Measurements from ENCODE around the gene STXBP4. TPM values are rescaled to one million over a fixed set of nuclear protein-coding genes. Genes with fewer than 3 reads are reported as not detected.

STXBP4 gene
- total RNA-seq, 1 experiment from 2014 or later, result 13.6 TPM

DNA sequence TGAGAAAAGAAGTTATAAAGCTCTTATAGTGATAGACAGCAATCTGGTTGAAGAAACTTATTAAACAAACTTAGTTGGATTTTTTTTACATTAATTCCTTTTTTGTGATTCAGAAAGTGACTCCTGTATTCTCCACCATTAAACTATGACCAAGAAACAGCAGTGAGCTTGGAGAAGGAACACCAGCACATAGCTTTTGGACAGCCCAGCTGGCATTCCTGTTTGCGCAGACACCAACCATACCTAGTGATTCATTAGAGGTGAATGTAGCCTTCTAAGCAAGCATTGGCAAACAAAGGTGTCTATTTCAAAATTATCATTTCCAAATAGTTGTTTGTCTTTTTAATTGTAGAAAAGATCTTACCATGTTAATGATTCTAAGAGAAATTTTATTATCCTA lies 94.4 kb downstream of the STXBP4 start:
- ATAC-seq (no peak), DNase-seq (ENCODE audit: low read depth, low spot score) (no peak)
- TF ChIP-seq ELF1 (IDR thresholded peaks at IDR 0.05; ENCODE audit: borderline replicate concordance, low read depth) (no peak), SIN3A (IDR thresholded peaks at IDR 0.05; ENCODE audit: low read depth) (no peak), RAD21 (IDR thresholded peaks at IDR 0.05; ENCODE audit: low read depth) (no peak), EZH2phosphoT487 (IDR thresholded peaks at IDR 0.05; ENCODE audit: borderline replicate concordance) (no peak), TCF7L2 (IDR thresholded peaks at IDR 0.05; ENCODE audit: borderline replicate concordance, extremely low read depth, insufficient read depth, insufficient read length) (no peak), EGR1 (IDR thresholded peaks at IDR 0.05; ENCODE audit: low read depth) (no peak), JUND (IDR thresholded peaks at IDR 0.05) (no peak), ZNF274 (IDR thresholded peaks at IDR 0.05; ENCODE audit: low read depth, low read length) (no peak), POLR2AphosphoS5 (IDR thresholded peaks at IDR 0.05; ENCODE audit: low read depth, low read length) (no peak), SRF (IDR thresholded peaks at IDR 0.05; ENCODE audit: low read depth) (no peak), CEBPB (IDR thresholded peaks at IDR 0.05; ENCODE audit: low read depth) (no peak), POLR2A (IDR thresholded peaks at IDR 0.05; ENCODE audit: borderline replicate concordance, extremely low read depth, insufficient read depth, insufficient read length) (no peak), CBX3 (IDR thresholded peaks at IDR 0.05; ENCODE audit: low read depth) (no peak)
- TF ChIP-seq, protein P1, sequence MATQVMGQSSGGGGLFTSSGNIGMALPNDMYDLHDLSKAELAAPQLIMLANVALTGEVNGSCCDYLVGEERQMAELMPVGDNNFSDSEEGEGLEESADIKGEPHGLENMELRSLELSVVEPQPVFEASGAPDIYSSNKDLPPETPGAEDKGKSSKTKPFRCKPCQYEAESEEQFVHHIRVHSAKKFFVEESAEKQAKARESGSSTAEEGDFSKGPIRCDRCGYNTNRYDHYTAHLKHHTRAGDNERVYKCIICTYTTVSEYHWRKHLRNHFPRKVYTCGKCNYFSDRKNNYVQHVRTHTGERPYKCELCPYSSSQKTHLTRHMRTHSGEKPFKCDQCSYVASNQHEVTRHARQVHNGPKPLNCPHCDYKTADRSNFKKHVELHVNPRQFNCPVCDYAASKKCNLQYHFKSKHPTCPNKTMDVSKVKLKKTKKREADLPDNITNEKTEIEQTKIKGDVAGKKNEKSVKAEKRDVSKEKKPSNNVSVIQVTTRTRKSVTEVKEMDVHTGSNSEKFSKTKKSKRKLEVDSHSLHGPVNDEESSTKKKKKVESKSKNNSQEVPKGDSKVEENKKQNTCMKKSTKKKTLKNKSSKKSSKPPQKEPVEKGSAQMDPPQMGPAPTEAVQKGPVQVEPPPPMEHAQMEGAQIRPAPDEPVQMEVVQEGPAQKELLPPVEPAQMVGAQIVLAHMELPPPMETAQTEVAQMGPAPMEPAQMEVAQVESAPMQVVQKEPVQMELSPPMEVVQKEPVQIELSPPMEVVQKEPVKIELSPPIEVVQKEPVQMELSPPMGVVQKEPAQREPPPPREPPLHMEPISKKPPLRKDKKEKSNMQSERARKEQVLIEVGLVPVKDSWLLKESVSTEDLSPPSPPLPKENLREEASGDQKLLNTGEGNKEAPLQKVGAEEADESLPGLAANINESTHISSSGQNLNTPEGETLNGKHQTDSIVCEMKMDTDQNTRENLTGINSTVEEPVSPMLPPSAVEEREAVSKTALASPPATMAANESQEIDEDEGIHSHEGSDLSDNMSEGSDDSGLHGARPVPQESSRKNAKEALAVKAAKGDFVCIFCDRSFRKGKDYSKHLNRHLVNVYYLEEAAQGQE (IDR thresholded peaks at IDR 0.05; ENCODE audit: low read depth), result no peak
- TF ChIP-seq, protein P2, sequence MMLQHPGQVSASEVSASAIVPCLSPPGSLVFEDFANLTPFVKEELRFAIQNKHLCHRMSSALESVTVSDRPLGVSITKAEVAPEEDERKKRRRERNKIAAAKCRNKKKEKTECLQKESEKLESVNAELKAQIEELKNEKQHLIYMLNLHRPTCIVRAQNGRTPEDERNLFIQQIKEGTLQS (IDR thresholded peaks at IDR 0.05), result no peak
- TF ChIP-seq, protein P3, sequence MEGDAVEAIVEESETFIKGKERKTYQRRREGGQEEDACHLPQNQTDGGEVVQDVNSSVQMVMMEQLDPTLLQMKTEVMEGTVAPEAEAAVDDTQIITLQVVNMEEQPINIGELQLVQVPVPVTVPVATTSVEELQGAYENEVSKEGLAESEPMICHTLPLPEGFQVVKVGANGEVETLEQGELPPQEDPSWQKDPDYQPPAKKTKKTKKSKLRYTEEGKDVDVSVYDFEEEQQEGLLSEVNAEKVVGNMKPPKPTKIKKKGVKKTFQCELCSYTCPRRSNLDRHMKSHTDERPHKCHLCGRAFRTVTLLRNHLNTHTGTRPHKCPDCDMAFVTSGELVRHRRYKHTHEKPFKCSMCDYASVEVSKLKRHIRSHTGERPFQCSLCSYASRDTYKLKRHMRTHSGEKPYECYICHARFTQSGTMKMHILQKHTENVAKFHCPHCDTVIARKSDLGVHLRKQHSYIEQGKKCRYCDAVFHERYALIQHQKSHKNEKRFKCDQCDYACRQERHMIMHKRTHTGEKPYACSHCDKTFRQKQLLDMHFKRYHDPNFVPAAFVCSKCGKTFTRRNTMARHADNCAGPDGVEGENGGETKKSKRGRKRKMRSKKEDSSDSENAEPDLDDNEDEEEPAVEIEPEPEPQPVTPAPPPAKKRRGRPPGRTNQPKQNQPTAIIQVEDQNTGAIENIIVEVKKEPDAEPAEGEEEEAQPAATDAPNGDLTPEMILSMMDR (IDR thresholded peaks at IDR 0.05 in 2 of 3, conservative IDR thresholded peaks at IDR 0.05 in 1 of 3; ENCODE audit: borderline replicate concordance in 1 of 3, insufficient read depth in 1 of 3, low read depth in 2 of 3, low read length in 2 of 3), result no peak
- intact Hi-C loops (cut with micrococcal nuclease), result no loop called here
- Histone ChIP-seq H3K9me2 (ENCODE audit: insufficient read depth) (no peaks in the 10 kb centered on the region), H2AFZ (ENCODE audit: low read depth, low read length, poor library complexity, severe bottlenecking) (no peak overlapping the region), H3K4me1 (ENCODE audit: control insufficient read depth in 1 of 2, insufficient read depth in 2 of 2, low read length in 2 of 2) (peaks cover 0 to 4% of the 10 kb centered on the region in 2 experiments; a peak in 2 of 4 replicates), H3K4me2 (ENCODE audit: low read length) (no peak overlapping the region), H3K9ac (ENCODE audit: low read length) (no peak overlapping the region), H4K20me1 (ENCODE audit: insufficient read depth) (no peaks in the 10 kb centered on the region), H3K4me3 (replicated peaks in 1 of 2; ENCODE audit: low read depth in 1 of 2, low read length in 2 of 2) (no peak overlapping the region), H3K9me3 (ENCODE audit: control insufficient read depth in 1 of 2, insufficient read depth in 1 of 2, low read depth in 1 of 2, low read length in 2 of 2) (no peaks in the 10 kb centered on the region), H3K36me3 (ENCODE audit: control insufficient read depth in 1 of 2, insufficient read depth in 2 of 2, low read length in 2 of 2) (no peaks in the 10 kb centered on the region), H3K27me3 (ENCODE audit: insufficient read depth, low read length) (no peaks in the 10 kb centered on the region), H3K79me2 (ENCODE audit: insufficient read depth, low read length) (no peaks in the 10 kb centered on the region), H3K27ac (ENCODE audit: low read depth, low read length) (no peak overlapping the region)
- POLR2A ChIA-PET, result no interaction called here
- CTCF ChIA-PET, result no interaction called here
- RAD21 ChIA-PET (ENCODE audit: low non-redundant PET in 1 of 2, low total read pairs in 2 of 2, uncharacterized antibody in 2 of 2, unreplicated experiment in 2 of 2), result no interaction called here
- no TSS peak for BruUV-seq (replicated peaks)
